NCI-H1694 (cell line): ENCODE measurements around the gene COX11.

Source experiments
- DNase-seq: peaks from one replicate; lab custom pipeline; 2025; lab: John Stamatoyannopoulos, UW

Gene COX11

DNA sequence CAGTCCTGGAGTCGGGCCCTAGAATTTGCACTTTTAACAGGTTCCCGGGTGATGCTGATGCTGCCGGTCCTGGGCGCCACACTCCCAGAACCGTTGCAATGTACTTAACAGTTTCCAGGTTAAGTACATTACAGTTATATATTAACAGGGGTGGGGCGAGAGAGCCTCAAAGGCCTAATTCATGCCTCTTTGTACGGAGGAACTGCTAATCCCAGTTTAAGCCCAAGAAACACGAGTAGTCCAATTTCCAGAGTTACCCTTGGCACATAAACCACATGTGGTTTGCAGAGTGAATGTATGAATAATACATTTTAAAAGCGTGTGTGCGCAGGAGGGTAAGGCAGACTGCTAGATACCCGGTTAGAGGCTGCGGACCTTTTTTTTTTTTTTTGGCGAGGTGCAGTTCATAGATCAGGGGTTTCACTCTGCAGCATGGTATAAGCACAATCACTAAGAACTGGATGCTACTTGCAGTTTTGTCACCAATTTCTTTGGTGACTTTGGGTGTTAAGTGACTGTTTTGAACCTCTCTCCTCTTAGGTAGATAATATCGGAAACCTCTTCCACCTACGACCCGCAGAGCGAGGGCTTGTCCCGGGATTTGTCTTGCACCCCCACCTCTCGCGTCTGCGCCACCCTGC is 713 bp downstream of the COX11 start:
- peak; percentile 8 for DNase-seq

DNA sequence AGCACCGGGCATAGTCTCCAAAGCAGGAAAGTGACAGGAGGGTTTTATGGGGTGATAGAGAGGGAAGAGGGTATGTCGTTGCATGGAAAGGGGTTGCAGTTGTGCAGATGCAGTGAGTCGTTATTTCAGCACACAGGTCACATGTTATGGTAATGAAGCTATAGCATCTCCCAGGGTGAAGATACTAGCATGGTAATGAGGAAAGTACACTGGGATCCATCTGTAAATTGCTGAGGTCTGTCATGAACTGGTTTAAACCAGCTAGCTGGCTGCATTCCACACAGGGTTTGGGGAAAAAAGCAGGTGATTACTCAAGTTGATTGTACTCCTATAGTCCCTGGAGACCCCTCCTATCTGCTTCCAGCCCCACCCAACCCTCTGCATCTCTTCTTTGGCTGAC is 11.7 kb downstream of the COX11 start:
- no peak for DNase-seq

DNA sequence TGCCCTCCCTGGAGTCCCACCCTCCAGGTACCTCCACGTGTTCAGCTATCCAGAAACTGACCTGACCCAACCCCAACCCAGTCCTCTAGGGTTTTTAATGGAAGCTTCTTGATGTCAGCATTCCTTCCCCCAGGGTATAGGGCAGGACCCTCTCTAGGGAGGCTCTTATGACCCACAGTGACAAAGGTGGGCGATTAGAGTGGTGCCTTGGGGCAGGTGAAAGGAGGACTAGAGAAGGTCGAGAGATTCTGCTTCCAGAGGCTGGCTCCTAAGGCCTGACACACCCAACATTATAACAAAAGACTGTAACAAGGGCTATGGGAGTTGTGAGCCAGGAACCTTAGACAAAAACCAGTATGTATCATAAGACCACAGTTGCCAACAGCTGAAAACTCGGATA is 17.2 kb downstream of the COX11 start:
- DNase-seq, result no peak

DNA sequence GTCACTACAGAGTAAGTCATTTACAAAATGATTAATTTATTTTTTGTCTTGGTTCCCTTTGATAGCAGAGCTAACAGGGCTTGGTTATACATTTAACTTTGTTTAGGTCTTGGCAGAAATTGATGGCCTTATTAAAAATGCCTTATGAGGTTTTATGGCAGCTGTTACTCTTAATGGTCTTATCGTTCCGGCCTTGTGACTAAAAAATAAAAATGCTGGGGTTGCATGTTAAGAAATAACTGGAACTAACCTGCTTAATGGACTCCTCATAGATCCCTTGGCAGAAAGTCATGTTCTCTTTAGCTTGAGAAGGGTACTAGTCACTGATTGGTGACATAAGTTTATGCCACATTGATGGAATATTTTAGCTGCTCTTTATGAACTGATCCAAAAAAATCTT is 18.3 kb downstream of the COX11 start:
- DNase-seq, result no peak

DNA sequence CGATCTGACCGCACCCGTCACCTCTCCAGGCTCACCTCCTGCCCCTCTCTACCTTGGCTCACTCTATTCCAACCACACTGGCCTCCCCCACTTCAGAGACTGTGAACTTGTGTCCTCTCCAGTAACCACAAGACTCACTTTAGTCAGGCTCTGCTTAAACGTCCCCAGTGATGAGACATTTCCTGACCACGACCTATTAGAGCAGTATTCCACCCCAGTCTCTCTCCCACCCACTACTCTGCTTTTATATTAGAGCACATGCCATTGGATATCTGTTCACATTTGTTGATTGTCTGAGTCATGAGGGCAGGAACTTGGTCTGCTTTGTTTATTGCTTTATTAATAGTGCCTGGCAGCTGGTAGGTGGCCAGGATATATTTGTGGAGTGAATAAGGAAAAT is 20.1 kb downstream of the COX11 start:
- DNase-seq, result no peak

DNA sequence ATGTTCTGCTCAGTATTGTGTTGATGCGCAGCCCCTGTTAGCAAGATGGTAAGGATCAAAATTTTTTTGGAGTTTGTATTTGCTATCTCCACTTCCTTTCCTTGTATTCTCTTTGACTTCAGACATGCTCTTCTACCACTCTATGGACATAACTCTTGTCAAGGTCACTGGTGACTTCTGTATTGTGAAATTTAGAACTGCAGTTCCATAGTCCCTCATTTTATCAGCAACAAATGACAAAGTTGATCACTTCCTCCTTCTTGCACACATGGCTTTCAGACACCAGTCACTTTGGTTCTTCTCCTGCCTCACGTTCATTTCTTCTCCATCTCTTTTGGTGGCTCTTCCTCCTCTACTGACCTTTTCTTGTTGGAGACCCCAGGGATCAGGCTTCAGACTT is 21.1 kb downstream of the COX11 start:
- DNase-seq, result no peak

DNA sequence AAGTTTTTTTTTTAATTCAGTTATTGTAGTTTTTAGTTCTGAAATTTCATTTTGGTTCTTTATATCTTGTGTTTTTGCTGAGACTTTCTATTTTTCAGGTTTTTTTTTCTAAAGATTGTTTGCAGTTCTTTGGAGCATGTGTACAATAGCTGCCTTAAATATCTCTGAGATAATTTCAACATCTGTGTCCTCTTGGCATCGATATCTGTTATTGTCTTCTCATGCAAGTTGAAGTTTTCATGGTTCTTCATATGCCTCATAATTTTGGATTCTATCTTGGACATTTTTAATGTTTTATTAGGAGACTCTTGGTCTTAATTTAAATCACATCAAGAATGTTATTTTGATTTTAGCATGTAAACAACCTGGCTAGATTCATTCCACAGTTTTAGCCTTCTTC is 22.8 kb downstream of the COX11 start:
- no peak for DNase-seq

DNA sequence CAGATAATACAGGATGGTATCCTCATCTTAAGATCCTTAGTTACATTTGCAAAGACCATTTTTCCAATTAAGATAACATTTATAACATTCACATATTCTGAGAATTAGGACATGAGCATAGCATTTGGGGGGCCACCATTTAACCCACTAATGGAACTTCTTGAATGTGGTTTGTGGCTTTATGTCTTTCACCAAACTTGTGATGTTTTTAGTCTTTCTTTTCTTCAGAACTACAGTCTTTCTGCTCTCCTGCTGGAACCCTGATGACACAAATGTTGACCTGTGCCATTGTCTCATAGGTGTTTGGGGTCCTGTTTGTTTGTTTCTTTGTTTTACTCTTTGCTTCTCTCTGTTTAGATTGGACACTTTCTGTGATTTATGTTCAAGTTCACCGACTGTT is 23.2 kb downstream of the COX11 start:
- no peak for DNase-seq

DNA sequence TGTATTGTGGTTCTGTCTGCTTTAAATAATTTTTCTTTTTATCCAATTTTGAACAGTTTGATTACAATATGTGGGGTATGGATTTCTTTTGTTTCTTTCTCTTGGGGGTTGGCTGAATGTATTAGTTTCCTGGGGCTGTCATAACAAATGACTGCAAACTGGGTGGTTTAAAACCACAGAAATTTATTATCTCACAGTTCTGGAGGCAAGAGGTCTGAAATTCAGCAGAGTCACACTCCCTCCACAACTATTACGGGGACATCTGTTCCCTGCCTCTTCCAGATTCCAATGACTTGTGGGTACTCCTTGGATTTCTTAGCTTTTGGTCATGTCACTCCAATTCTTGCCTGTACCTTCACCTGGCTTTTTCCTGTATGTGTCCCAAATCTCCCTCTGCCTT is 23.7 kb downstream of the COX11 start:
- DNase-seq, result no peak

DNA sequence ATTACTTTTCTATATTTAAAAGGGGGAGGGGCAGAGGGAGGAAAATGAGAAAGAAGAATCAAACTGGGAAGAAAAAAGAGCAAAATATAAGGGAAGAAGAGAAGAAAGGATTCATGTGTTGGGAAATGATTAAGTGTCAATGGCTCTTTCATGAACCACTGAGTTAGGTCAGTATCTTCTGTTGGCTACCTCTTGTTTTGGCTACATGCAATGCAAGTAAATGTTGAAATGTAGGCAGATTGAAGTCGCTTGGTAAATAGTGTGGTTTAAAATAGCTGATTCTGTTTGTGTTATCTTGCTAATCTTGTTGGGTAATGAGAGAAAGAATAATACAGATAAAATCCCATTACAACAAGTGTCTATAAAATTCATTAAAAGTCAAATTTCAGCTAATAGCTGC is 27.2 kb downstream of the COX11 start:
- DNase-seq, result no peak

DNA sequence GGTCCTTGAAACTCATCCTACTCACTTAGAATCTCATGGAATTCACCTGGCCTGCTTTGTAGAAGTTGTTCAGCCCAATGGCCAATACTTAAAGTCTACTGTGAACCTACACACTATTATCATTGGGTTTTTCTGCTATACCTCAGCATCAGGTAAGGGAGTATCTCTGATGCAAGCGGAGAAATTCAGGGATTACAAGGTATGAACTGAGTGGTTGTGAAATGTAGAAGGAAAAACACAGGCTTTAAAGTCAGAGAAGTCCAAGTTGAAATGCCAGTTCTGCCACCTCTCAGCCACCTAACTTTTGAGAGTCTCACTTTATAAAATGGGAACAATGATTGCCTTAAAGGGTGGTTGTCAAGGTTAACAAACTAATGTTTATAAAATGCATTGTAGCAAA is 31.0 kb downstream of the COX11 start:
- no peak for DNase-seq

DNA sequence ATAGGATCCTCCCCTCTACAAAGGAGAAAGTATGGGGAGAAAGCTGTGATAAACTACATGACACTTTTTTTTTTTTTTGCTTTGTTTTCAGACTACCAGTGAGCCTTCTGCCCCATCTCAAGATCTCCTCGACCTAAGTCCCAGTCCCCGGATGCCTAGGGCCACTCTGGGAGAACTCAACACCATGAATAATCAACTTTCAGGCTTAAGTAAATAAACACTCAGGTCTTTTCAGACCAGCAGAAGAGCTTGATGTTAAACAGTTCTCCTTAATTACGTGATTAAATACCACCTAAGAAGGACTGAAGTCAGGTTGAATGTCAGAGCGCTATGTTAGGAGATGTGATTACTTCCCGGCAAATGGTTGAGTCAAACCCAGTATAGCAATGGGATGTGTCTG is 31.4 kb downstream of the COX11 start:
- no peak for DNase-seq

DNA sequence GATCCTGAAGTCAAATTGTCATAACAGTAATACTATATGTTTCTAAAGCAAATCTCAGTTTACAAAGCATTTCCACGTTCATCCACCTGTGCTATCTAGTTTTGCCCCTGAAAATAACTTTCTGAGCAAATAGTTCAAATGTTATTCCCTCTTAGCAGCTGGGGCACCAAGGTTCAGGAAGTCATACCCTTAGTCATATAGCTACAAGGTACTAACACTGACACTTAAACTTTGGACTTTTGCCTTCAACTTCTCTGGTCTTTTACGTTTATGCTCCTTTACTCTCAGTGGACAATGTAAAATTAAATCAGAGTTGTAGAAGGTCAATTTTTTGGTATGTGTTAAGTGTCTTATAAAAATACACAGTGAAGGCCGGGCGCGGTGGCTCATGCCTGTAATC is 33.0 kb downstream of the COX11 start:
- no peak for DNase-seq

DNA sequence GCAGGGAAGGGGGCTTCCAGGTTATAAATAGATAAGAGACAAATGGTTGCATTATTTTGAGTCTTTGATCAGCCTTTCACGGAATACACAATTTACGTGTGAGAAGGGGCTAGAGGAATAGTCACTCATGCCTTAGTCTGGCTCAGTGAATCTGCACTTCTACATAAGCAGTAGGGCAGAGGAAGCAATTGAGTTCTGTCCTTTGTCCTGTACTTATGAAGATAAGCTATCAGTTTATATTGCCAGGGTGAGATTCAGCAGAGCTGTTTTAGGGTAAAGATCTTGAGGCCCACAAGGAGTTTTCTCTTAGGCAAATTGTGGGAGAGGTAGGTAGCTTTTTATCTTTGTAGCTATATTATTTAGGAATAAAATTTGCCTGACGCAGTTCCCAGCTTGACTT is 34.5 kb downstream of the COX11 start:
- DNase-seq, result no peak

DNA sequence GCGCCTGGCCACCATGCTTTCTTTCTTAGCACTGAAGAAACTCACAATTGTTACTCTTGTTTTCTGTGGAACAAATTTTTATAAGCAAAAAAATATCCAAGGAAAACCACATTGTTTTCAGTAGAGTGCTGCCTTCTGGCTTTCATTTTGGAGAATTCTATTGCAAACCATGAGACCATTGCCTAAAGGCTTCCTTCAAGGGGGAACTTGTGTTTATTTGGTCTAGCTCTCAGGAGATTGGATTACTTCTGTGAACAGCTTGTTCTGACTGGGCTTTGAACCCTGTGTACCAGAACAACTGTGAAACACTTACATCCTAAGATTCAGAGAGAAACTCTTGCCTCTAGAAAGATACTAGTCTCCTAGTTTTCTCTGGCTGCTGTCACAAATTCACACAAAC is 35.7 kb downstream of the COX11 start:
- no peak for DNase-seq

DNA sequence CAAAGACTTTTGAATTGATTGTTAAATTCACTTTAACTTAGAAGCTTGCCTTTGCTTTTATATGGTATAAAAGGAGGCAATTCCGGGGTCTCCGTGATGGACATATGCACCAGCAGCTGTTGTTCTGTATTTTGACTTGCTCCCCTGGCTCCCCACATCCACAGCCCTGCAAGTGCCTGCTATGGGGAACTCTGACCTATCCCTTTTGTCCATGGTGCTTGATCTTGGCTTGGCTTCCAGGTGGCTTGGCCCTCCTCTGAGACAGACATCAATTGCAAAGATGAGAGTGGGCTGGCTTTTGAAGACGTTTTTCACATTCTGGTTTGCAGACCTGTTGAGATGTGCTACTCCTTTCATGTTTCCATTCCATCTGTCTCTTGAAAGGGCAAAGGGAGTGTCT is 40.9 kb downstream of the COX11 start:
- DNase-seq, result no peak

DNA sequence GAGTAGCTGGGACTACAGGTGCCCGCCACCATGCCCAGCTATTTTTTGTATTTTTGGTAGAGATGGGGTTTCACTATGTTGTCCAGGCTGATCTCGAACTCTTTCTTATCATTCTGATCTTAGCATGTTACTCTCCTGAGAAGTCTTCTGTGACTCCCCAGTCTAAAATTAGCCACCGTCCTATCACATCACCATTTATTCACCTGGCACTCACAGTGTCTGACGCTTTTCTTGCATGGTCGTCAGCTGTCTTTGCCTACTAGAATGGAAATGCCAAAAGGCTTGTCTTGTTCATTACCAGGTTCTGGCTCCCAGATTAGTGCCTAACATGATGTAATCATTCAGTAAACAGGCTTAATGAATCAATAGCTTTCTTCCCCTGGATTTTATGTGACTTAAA is 44.0 kb downstream of the COX11 start:
- DNase-seq, result no peak

DNA sequence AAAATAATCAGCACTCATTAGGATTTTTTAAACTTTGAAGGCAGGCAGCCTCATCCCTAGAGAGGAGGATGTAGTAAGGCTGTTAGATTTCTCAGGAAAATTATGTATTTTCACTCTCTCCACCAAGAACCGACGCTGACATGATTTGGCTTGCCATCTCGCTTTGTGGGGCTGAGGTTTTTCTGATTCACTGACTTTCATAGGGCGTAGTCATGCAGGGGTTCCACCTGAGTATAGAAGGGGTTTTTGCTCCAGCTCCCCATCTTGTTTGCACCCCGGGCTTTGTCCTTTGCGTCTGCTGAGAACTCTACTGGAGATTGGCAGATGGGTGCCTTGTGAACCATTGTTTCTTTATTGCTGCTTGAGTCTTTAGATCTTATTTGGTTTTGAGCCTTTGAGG is 47.6 kb downstream of the COX11 start:
- DNase-seq, result no peak

DNA sequence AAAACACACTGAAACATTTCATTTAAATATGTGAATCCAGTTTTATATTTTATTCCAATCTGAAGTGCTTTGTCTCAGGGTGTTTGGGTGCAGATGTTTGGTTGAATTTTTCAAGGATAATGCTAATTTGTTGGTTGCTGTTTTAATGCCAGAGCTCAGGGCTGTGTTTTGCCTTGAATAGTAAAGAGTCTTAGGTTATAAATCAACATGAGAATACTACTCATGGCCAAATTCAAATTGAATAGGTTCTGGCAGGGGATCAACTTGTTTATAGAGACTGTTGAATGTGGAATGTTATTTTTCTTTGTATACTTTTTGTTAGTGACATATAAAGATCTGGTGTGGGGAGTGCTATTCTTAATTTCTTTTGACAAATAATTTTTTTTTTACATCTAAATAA is 49.0 kb downstream of the COX11 start:
- DNase-seq, result no peak

DNA sequence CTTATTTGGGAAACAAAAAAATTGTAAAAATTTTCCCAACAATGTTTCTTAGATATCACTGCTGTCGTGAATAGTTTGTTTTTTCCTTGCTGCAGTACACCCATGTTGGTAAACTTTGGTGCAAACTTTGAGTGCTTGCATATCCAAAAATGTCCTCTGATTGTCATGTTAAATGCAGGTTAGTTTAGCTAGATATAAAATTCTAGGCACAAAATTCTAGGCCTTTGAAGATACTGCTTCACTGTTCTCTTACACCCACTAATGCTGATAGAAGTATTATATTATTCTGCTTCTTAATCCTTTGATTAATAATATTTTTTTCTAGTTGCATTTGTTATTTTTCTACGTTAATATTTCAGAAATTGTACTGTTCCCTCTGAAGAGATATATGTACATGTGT is 51.7 kb downstream of the COX11 start:
- DNase-seq, result no peak
